MG63 (cell line): ENCODE results near the gene MAVS. TPM values are rescaled to one million over a fixed set of nuclear protein-coding genes. Genes with fewer than 3 reads are reported as not detected.

ENCODE experiments used
- DNase-seq: peaks from one replicate; pipeline ENCODE4 v3.0.0-alpha.2; 2020
- H3K27me3 ChIP-seq: fragments of 250-450 bp; sonication (Bioruptor Pico); 2 replicates; pipeline ENCODE4 v1.5.1; 2020; ENCODE audit warnings: mild to moderate bottlenecking, moderate library complexity
- H3K36me3 ChIP-seq: fragments of 250-450 bp; sonication (Bioruptor Pico); 2 replicates; pipeline ENCODE4 v1.5.1; 2020; ENCODE audit warnings: mild to moderate bottlenecking, moderate library complexity
- H3K4me3 ChIP-seq: fragments of 250-450 bp; sonication (Bioruptor Pico); 2 replicates; pipeline ENCODE4 v1.5.1; 2020; ENCODE audit warnings: mild to moderate bottlenecking, moderate library complexity
- H3K9me3 ChIP-seq: fragments of 250-450 bp; sonication (Bioruptor Pico); 2 replicates; pipeline ENCODE4 v1.5.1; 2020; ENCODE audit warnings: mild to moderate bottlenecking, moderate library complexity
- total RNA-seq: library from RNA; depleted of rRNA; stranded (reverse); fragments of >200 nt; shearing (Covaris generic); gene quantifications from 2 replicates; pipeline ENCODE4 v1.2.3, GENCODE V29; 2014; ENCODE audit warnings: low replicate concordance

Gene MAVS
- total RNA-seq, 1 experiment from 2014 or later = 6.2 TPM

- DNase-seq = no peak
- Histone ChIP-seq H3K4me3 (no peak overlapping the region), H3K36me3 (no peaks in the 10 kb centered on the region), H3K27me3 (no peaks in the 10 kb centered on the region), H3K9me3 (no peaks in the 10 kb centered on the region)
These were observed 34.4 kb upstream of the MAVS start for GRCh38 chr20:3812259-3812681.

- no peaks in the 10 kb centered on the region for H3K27me3 ChIP-seq
- no peaks in the 10 kb centered on the region for H3K36me3 ChIP-seq
- H3K9me3 ChIP-seq = no peaks in the 10 kb centered on the region
- no peak for DNase-seq
- no peak overlapping the region for H3K4me3 ChIP-seq
These were observed 33.4 kb upstream of the MAVS start for GRCh38 chr20:3812975-3813847.

- Histone ChIP-seq H3K9me3 (no peaks in the 10 kb centered on the region), H3K27me3 (no peaks in the 10 kb centered on the region), H3K36me3 (no peaks in the 10 kb centered on the region), H3K4me3 (no peak overlapping the region)
- no peak for DNase-seq
These were observed 32.6 kb upstream of the MAVS start for GRCh38 chr20:3813848-3814581.

GRCh38 chr20:3814928-3815495 is 31.6 kb upstream of the MAVS start:
- Histone ChIP-seq H3K9me3 (no peaks in the 10 kb centered on the region), H3K27me3 (no peaks in the 10 kb centered on the region), H3K4me3 (no peak overlapping the region), H3K36me3 (no peaks in the 10 kb centered on the region)
- no peak for DNase-seq

GRCh38 chr20:3815703-3816315 is 30.8 kb upstream of the MAVS start:
- H3K36me3 ChIP-seq = no peaks in the 10 kb centered on the region
- no peaks in the 10 kb centered on the region for H3K27me3 ChIP-seq
- DNase-seq = no peak
- no peak overlapping the region for H3K4me3 ChIP-seq
- no peaks in the 10 kb centered on the region for H3K9me3 ChIP-seq

GRCh38 chr20:3818155-3819151 is 28.2 kb upstream of the MAVS start:
- H3K27me3 ChIP-seq = no peaks in the 10 kb centered on the region
- no peak overlapping the region for H3K4me3 ChIP-seq
- no peaks in the 10 kb centered on the region for H3K9me3 ChIP-seq
- H3K36me3 ChIP-seq = peaks cover 10% of the 10 kb centered on the region; the same call in 1 of the 2 replicates
- peak; percentile 75 for DNase-seq

- H3K36me3 ChIP-seq = peaks cover 10% of the 10 kb centered on the region; the same call in 1 of the 2 replicates
- H3K4me3 ChIP-seq = peak overlapping the region; percentile 80
- DNase-seq = no peak
- no peaks in the 10 kb centered on the region for H3K27me3 ChIP-seq
- no peaks in the 10 kb centered on the region for H3K9me3 ChIP-seq
These were observed 27.1 kb upstream of the MAVS start for GRCh38 chr20:3819411-3820047.

- peak; percentile 94 for DNase-seq
- peaks cover 10% of the 10 kb centered on the region; the same call in 1 of the 2 replicates for H3K36me3 ChIP-seq
- no peaks in the 10 kb centered on the region for H3K9me3 ChIP-seq
- H3K27me3 ChIP-seq = no peaks in the 10 kb centered on the region
- peak within 1 kb of the TSS; percentile 80 for H3K4me3 ChIP-seq
These were observed 26.4 kb upstream of the MAVS start, which contains the start of gene AP5S1 for GRCh38 chr20:3820048-3820900. Gene AP5S1 (plus strand): TSS chr20:3820547. CDS start chr20:3822118, 1,571 bp downstream.

GRCh38 chr20:3820901-3821727 is 25.5 kb upstream of the MAVS start:
- H3K36me3 ChIP-seq = peaks cover 10% of the 10 kb centered on the region; the same call in 1 of the 2 replicates
- no peaks in the 10 kb centered on the region for H3K9me3 ChIP-seq
- H3K27me3 ChIP-seq = no peaks in the 10 kb centered on the region
- peak overlapping the region; percentile 80 for H3K4me3 ChIP-seq
- peak; percentile 45 for DNase-seq

- Histone ChIP-seq H3K27me3 (no peaks in the 10 kb centered on the region), H3K9me3 (no peaks in the 10 kb centered on the region), H3K4me3 (no peak overlapping the region), H3K36me3 (peaks cover 10% of the 10 kb centered on the region; the same call in 1 of the 2 replicates)
- no peak for DNase-seq
These were observed 24.6 kb upstream of the MAVS start for GRCh38 chr20:3821996-3822395.

GRCh38 chr20:3823881-3824280 is 22.8 kb upstream of the MAVS start:
- Histone ChIP-seq H3K4me3 (no peak overlapping the region), H3K9me3 (no peaks in the 10 kb centered on the region), H3K27me3 (no peaks in the 10 kb centered on the region), H3K36me3 (peaks cover 10% of the 10 kb centered on the region; the same call in 1 of the 2 replicates)
- no peak for DNase-seq

GRCh38 chr20:3825526-3825925 is 21.1 kb upstream of the MAVS start:
- no peak overlapping the region for H3K4me3 ChIP-seq
- no peaks in the 10 kb centered on the region for H3K9me3 ChIP-seq
- DNase-seq = no peak
- peaks cover 10% of the 10 kb centered on the region; the same call in 1 of the 2 replicates for H3K36me3 ChIP-seq
- no peaks in the 10 kb centered on the region for H3K27me3 ChIP-seq

GRCh38 chr20:3826420-3826819 is 20.2 kb upstream of the MAVS start:
- no peak for DNase-seq
- H3K9me3 ChIP-seq = no peaks in the 10 kb centered on the region
- H3K4me3 ChIP-seq = no peak overlapping the region
- no peaks in the 10 kb centered on the region for H3K27me3 ChIP-seq
- peaks cover 10% of the 10 kb centered on the region; the same call in 1 of the 2 replicates for H3K36me3 ChIP-seq

GRCh38 chr20:3828798-3829197 is 17.8 kb upstream of the MAVS start:
- H3K27me3 ChIP-seq = no peaks in the 10 kb centered on the region
- H3K36me3 ChIP-seq = no peaks in the 10 kb centered on the region; the same call in 1 of the 2 replicates

More at GRCh38 chr20:3828798-3829197, 17.8 kb upstream of the MAVS start:
- Histone ChIP-seq H3K4me3 (no peak overlapping the region), H3K9me3 (no peaks in the 10 kb centered on the region)
- no peak for DNase-seq
